GM12864 (cell line): ENCODE measurements around the gene PTGS2.

Source experiments
- DNase-seq: peaks from one replicate; pipeline ENCODE4 v3.0.0-alpha.2; 2011; ENCODE audit warnings: low read depth
- H3K4me3 ChIP-seq: 2 replicates; pipeline ENCODE4 v1.5.1; 2011; ENCODE audit warnings: mild to moderate bottlenecking, low read depth, low read length, control low read depth
- TF ChIP-seq, protein P1 (sequence below): IDR thresholded peaks from 2 replicates; pipeline ENCODE4 v1.5.1; 2011; ENCODE audit warnings: low read depth, mild to moderate bottlenecking, moderate library complexity, low read length, control low read depth, inconsistent platforms; ENCODE audit errors: missing control alignments

The PTGS2 gene

DNA sequence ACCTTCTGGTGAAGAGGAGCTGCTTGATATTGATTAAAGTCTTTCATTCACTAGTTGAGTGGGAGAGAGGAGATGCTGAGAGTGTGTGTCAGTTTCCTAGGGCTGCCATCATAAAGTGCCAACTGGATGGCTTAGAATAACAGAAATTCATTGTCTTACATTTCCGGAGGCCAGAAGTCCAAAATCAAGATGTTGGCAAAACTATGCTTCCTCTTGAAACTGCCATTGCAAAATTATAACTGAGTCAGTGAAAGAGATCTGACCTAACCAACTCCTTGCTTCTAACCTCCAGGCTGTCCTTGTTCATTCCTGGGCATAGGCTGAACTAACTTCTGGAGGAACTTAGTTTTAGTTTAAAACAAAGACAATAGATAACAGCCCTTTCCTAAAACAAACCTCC, 47.1 kb downstream of the PTGS2 start:
- no peak for DNase-seq
- no peak overlapping the region for H3K4me3 ChIP-seq
- TF ChIP-seq, protein P1, sequence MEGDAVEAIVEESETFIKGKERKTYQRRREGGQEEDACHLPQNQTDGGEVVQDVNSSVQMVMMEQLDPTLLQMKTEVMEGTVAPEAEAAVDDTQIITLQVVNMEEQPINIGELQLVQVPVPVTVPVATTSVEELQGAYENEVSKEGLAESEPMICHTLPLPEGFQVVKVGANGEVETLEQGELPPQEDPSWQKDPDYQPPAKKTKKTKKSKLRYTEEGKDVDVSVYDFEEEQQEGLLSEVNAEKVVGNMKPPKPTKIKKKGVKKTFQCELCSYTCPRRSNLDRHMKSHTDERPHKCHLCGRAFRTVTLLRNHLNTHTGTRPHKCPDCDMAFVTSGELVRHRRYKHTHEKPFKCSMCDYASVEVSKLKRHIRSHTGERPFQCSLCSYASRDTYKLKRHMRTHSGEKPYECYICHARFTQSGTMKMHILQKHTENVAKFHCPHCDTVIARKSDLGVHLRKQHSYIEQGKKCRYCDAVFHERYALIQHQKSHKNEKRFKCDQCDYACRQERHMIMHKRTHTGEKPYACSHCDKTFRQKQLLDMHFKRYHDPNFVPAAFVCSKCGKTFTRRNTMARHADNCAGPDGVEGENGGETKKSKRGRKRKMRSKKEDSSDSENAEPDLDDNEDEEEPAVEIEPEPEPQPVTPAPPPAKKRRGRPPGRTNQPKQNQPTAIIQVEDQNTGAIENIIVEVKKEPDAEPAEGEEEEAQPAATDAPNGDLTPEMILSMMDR: no peak

DNA sequence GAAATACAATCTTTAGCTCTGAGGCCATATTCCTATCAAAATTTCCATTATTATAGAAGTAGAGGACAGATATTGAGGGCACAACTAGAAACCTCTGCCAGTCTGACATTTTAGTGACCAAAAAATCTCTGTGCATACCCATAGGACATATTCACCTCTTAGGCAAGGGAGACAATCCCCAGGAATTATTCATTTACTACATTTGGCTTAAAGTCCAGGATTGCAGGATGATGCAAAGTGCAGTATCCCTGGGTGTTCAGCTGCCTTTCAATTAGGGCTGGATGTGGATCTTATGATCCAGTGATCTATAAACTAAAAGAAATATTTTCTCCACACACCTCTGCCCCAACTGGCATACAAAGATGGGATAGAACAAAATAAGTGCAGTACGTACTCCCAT, 50.9 kb downstream of the PTGS2 start:
- H3K4me3 ChIP-seq: no peak overlapping the region
- no peak for DNase-seq
- TF ChIP-seq, protein P1: no peak

DNA sequence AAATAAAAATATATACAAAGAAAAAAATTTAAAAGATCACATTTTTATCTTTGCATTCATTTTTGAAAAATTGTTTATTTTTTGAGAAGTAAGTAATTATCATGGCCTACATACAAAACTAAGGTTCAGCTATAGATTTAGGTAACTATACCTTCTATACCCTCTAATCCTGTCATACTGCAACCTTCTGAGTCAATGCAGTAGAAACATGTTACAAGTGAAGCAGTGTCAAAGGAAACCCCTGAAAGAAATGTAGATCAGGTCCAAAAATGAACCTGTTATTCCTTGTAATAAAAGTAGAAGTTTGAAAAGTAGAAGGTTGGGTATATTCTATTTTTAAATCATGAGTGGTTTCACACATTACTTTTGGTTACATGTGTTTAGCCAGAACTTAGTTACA, 51.3 kb downstream of the PTGS2 start:
- TF ChIP-seq, protein P1: no peak
- DNase-seq: no peak
- no peak overlapping the region for H3K4me3 ChIP-seq

DNA sequence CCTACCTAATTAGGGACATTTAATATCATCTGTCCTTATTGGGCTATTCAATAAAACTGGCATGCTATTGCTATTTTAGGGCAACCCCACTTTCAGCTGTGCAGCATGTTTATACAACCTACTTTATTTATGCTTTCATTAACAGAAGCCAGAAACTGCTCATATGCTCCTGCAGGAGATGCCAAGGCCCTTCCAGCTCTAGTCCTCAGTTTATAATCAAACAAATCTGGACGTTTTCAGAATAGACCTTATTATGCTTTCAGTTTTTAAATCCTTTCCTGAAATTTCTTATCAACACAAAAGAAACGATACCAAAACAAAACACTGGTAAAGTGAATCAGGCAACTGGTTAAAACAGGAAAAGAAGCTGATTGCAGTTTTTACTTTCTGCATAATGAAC, 53.2 kb downstream of the PTGS2 start:
- TF ChIP-seq, protein P1: no peak
- no peak for DNase-seq
- no peak overlapping the region for H3K4me3 ChIP-seq

GRCh38 chr1:186626356-186626932, 53.8 kb downstream of the PTGS2 start:
- TF ChIP-seq, protein P1: no peak
- DNase-seq: no peak
- H3K4me3 ChIP-seq: no peak overlapping the region

- TF ChIP-seq, protein P1: no peak
- no peak for DNase-seq
- H3K4me3 ChIP-seq: no peak overlapping the region
Measured at GRCh38 chr1:186623551-186623950, 56.7 kb downstream of the PTGS2 start.
